LNCaP clone FGC (cell line): ENCODE measurements around the gene B4GALT3.
A peak's percentile ranks its signal among the peaks of the same experiment; 100 is the strongest.

Experiments
- DNase-seq: peaks from one replicate; pipeline ENCODE4 v3.0.0-alpha.2; 2011; ENCODE audit warnings: low read depth
- H3K4me3 ChIP-seq: 2 replicates; pipeline ENCODE4 v1.5.1; 2011; ENCODE audit warnings: mild to moderate bottlenecking, low read depth, low read length, control low read depth
- CTCF ChIP-seq: IDR thresholded peaks from 2 replicates; pipeline ENCODE4 v1.5.1; 2012; ENCODE audit warnings: mild to moderate bottlenecking; ENCODE audit not compliant: control insufficient read depth, insufficient read depth; ENCODE audit errors: extremely low read depth

The B4GALT3 gene

GRCh38 chr1:161173711-161174110 is 3.6 kb downstream of the B4GALT3 start:
- no peak for DNase-seq
- no peak for TF ChIP-seq CTCF
- no peak overlapping the region for H3K4me3 ChIP-seq

GRCh38 chr1:161172776-161173376 is 4.4 kb downstream of the B4GALT3 start:
- H3K4me3 ChIP-seq: no peak overlapping the region
- no peak for TF ChIP-seq CTCF
- DNase-seq: no peak

GRCh38 chr1:161172349-161172748 is 5.0 kb downstream of the B4GALT3 start:
- peak; percentile 52 for DNase-seq
- TF ChIP-seq CTCF: no peak
- H3K4me3 ChIP-seq: no peak overlapping the region

GRCh38 chr1:161171696-161172095 is 5.6 kb downstream of the B4GALT3 start:
- no peak overlapping the region for H3K4me3 ChIP-seq
- no peak for TF ChIP-seq CTCF
- no peak for DNase-seq

- no peak overlapping the region for H3K4me3 ChIP-seq
- DNase-seq: no peak
- no peak for TF ChIP-seq CTCF
Observed at GRCh38 chr1:161171191-161171590, 6.1 kb downstream of the B4GALT3 start.

- H3K4me3 ChIP-seq: no peak overlapping the region
- no peak for TF ChIP-seq CTCF
- no peak for DNase-seq
Observed at GRCh38 chr1:161168906-161169305, 8.4 kb downstream of the B4GALT3 start.
